ENCODE results near the gene ZNF621. TPM values are rescaled to one million over a fixed set of nuclear protein-coding genes. Genes with fewer than 3 reads are reported as not detected.

ZNF621 gene
- total RNA-seq, 1 donor from 2014 or later = 23.3 TPM

GRCh38 chr3:40588406-40588805 lies 63.6 kb downstream of the ZNF621 start:
- no peak for DNase-seq (ENCODE audit: extremely low spot score, unreplicated experiment)
- Mint-ChIP-seq H3K9me3 (no peaks in the 10 kb centered on the region), H3K27me3 (peaks cover 4% of the 10 kb centered on the region), H3K36me3 (no peaks in the 10 kb centered on the region), H3K4me1 (ENCODE audit: unreplicated experiment) (peaks cover 24% of the 10 kb centered on the region), H3K4me3 (no peak overlapping the region), H3K27ac (no peak overlapping the region)
- TF ChIP-seq, protein P1, sequence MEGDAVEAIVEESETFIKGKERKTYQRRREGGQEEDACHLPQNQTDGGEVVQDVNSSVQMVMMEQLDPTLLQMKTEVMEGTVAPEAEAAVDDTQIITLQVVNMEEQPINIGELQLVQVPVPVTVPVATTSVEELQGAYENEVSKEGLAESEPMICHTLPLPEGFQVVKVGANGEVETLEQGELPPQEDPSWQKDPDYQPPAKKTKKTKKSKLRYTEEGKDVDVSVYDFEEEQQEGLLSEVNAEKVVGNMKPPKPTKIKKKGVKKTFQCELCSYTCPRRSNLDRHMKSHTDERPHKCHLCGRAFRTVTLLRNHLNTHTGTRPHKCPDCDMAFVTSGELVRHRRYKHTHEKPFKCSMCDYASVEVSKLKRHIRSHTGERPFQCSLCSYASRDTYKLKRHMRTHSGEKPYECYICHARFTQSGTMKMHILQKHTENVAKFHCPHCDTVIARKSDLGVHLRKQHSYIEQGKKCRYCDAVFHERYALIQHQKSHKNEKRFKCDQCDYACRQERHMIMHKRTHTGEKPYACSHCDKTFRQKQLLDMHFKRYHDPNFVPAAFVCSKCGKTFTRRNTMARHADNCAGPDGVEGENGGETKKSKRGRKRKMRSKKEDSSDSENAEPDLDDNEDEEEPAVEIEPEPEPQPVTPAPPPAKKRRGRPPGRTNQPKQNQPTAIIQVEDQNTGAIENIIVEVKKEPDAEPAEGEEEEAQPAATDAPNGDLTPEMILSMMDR (conservative IDR thresholded peaks at IDR 0.05) = no peak

Other genes starting within 250 kb of the ZNF621 start
- gene EIF1B, start 215.3 kb upstream of the ZNF621 start, total RNA-seq (ENCODE audit: low replicate concordance) = 55.2 and 81.8 TPM in 2 replicates
- 2.5 and 2.7 TPM in 2 replicates for gene ENTPD3, start 137.8 kb upstream of the ZNF621 start, total RNA-seq (ENCODE audit: low replicate concordance)
- gene RPL14, start 67.6 kb upstream of the ZNF621 start, total RNA-seq (ENCODE audit: low replicate concordance) = 2,109 and 2,207 TPM in 2 replicates
- 7.3 and 7.9 TPM in 2 replicates for gene ZNF619, start 47.8 kb upstream of the ZNF621 start, total RNA-seq (ENCODE audit: low replicate concordance)
- 12.3 and 14.0 TPM in 2 replicates for gene ZNF620, start 18.9 kb upstream of the ZNF621 start, total RNA-seq (ENCODE audit: low replicate concordance)

Data from type B pancreatic cell (in vitro differentiated cells).